OCI-LY1 (cell line): ENCODE results near the gene AHCY.

Experiments used
- H2AFZ ChIP-seq: fragments of 200-600 bp; sonication (generic), shearing (Covaris generic); 2 replicates; pipeline ENCODE4 v1.6.0; 2014; ENCODE audit warnings: antibody characterized with exemption, mild to moderate bottlenecking, low read length
- H3F3A ChIP-seq: fragments of 200-600 bp; sonication (generic), shearing (Covaris generic); 2 replicates; pipeline ENCODE4 v1.6.0; 2014; ENCODE audit warnings: mild to moderate bottlenecking, antibody characterized with exemption, low read length, moderate library complexity; ENCODE audit not compliant: insufficient read depth
- H3K27ac ChIP-seq: fragments of 200-600 bp; sonication (generic); 2 replicates; pipeline ENCODE4 v1.5.1; 2014; ENCODE audit warnings: low read length, mixed run types, mild to moderate bottlenecking, low read depth; ENCODE audit not compliant: poor library complexity, severe bottlenecking
- H3K27me3 ChIP-seq: fragments of 200-600 bp; sonication (generic); 2 replicates; pipeline ENCODE4 v1.6.0; 2014; ENCODE audit warnings: antibody characterized with exemption, mild to moderate bottlenecking, low read length, moderate library complexity; ENCODE audit not compliant: insufficient read depth
- H3K36me3 ChIP-seq: fragments of 200-600 bp; sonication (generic); 2 replicates; pipeline ENCODE4 v1.6.1; 2014; ENCODE audit warnings: mild to moderate bottlenecking, antibody characterized with exemption, low read length, moderate library complexity, mixed read lengths; ENCODE audit not compliant: insufficient read depth
- H3K4me1 ChIP-seq: fragments of 200-600 bp; sonication (generic); 2 replicates; pipeline ENCODE4 v1.5.1; 2014; ENCODE audit warnings: mild to moderate bottlenecking, low read length, moderate library complexity; ENCODE audit not compliant: insufficient read depth, severe bottlenecking
- H3K4me2 ChIP-seq: fragments of 200-600 bp; sonication (generic), shearing (Covaris generic); 2 replicates; pipeline ENCODE4 v1.6.1; 2014; ENCODE audit warnings: low read length
- H3K4me3 ChIP-seq: fragments of 200-600 bp; sonication (generic); 2 replicates; pipeline ENCODE4 v1.5.1; 2014; ENCODE audit warnings: low read length, low read depth, mild to moderate bottlenecking, mixed read lengths; ENCODE audit not compliant: poor library complexity, severe bottlenecking
- H3K79me2 ChIP-seq: fragments of 200-600 bp; shearing (Covaris generic); 2 replicates; pipeline ENCODE4 v1.6.1; 2016; ENCODE audit warnings: mixed run types, low read length, mixed read lengths; ENCODE audit not compliant: insufficient read depth
- H3K9ac ChIP-seq: fragments of 200-600 bp; sonication (generic), shearing (Covaris generic); 2 replicates; pipeline ENCODE4 v1.6.1; 2014; ENCODE audit warnings: mild to moderate bottlenecking, low read length, mixed read lengths
- H3K9me2 ChIP-seq: fragments of 200-600 bp; sonication (generic), shearing (Covaris generic); 2 replicates; pipeline ENCODE4 v1.6.1; 2014; ENCODE audit warnings: low read depth, mild to moderate bottlenecking, low read length, mixed read lengths
- H3K9me3 ChIP-seq: fragments of 200-600 bp; shearing (Covaris generic); 2 replicates; pipeline ENCODE4 v1.6.1; 2014; ENCODE audit warnings: low read length, mixed read lengths
- H4K20me1 ChIP-seq: fragments of 200-600 bp; sonication (generic), shearing (Covaris generic); 2 replicates; pipeline ENCODE4 v1.6.0; 2016; ENCODE audit warnings: mild to moderate bottlenecking, low read length; ENCODE audit not compliant: insufficient read depth
- EZH2 ChIP-seq: fragments of 200-600 bp; sonication (generic), shearing (Covaris generic); IDR thresholded peaks from 2 replicates; pipeline ENCODE4 v1.8.0; 2017; ENCODE audit warnings: borderline replicate concordance, mixed run types, mild to moderate bottlenecking, antibody characterized with exemption, low read length, moderate library complexity, mixed read lengths
- TF ChIP-seq, protein P1 (sequence below): fragments of 200-600 bp; sonication (generic), shearing (Covaris generic); IDR thresholded peaks from 2 replicates; pipeline ENCODE4 v1.5.1; 2017; ENCODE audit warnings: mild to moderate bottlenecking, antibody characterized with exemption, low read length, moderate library complexity, mixed read lengths

Gene AHCY

DNA sequence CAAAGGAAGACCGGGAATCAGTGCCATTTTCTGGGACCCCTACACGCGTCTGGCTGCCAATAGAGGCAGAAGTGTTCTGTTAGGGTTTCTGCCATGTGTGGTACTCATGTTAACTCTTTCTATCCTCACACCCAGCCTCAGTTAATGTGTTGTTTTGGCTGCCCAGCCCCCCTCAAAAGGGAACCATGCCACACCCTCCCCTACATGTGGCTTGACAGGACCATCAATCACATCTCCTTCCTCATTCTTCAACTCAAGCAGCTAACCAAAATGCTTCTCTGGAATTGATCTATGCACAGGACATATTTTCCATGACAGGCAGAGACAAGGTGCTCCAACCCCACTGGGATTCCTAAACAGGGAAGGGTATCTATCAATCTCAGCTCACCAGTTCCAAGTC, 22.0 kb downstream of the AHCY start:
- H3K27me3 ChIP-seq, result no peaks in the 10 kb centered on the region
- H3K9me2 ChIP-seq, result no peaks in the 10 kb centered on the region
- no peak for TF ChIP-seq EZH2
- TF ChIP-seq, protein P1, sequence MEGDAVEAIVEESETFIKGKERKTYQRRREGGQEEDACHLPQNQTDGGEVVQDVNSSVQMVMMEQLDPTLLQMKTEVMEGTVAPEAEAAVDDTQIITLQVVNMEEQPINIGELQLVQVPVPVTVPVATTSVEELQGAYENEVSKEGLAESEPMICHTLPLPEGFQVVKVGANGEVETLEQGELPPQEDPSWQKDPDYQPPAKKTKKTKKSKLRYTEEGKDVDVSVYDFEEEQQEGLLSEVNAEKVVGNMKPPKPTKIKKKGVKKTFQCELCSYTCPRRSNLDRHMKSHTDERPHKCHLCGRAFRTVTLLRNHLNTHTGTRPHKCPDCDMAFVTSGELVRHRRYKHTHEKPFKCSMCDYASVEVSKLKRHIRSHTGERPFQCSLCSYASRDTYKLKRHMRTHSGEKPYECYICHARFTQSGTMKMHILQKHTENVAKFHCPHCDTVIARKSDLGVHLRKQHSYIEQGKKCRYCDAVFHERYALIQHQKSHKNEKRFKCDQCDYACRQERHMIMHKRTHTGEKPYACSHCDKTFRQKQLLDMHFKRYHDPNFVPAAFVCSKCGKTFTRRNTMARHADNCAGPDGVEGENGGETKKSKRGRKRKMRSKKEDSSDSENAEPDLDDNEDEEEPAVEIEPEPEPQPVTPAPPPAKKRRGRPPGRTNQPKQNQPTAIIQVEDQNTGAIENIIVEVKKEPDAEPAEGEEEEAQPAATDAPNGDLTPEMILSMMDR, result no peak
- H3K9ac ChIP-seq, result no peak overlapping the region
- no peaks in the 10 kb centered on the region for H3K9me3 ChIP-seq
- H3K4me3 ChIP-seq, result no peak overlapping the region
- no peaks in the 10 kb centered on the region for H3F3A ChIP-seq
- no peak overlapping the region for H2AFZ ChIP-seq
- H4K20me1 ChIP-seq, result no peaks in the 10 kb centered on the region
- H3K4me1 ChIP-seq, result no peaks in the 10 kb centered on the region
- no peak overlapping the region for H3K27ac ChIP-seq
- H3K79me2 ChIP-seq, result no peaks in the 10 kb centered on the region
- H3K4me2 ChIP-seq, result no peak overlapping the region
- peaks cover 95% of the 10 kb centered on the region for H3K36me3 ChIP-seq

DNA sequence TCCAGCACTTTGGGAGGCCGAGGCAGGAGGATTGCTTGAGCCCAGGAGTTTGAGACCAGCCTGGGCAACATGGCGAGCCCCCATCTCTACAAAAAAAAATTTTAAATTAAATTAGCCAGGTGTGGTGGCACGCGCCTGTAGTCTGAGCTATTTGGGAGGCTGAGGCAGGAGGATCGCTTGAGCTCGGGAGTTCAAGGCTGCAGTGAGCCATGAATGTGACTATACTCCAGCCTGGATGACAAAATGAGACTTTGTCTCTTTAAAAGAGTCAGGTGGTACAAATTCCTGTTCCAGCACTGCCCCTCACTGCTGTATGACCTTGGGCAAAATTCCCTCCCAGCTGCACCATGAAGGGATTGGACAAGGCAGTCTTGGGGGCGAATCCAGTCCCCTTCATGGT, 28.5 kb downstream of the AHCY start:
- Histone ChIP-seq H3K36me3 (peaks cover 65% of the 10 kb centered on the region), H3F3A (no peaks in the 10 kb centered on the region), H3K4me3 (no peak overlapping the region), H4K20me1 (no peaks in the 10 kb centered on the region), H3K4me1 (no peaks in the 10 kb centered on the region), H3K4me2 (no peak overlapping the region), H3K27ac (no peak overlapping the region), H3K9me2 (no peaks in the 10 kb centered on the region), H3K9ac (no peak overlapping the region), H3K9me3 (no peaks in the 10 kb centered on the region), H3K79me2 (no peaks in the 10 kb centered on the region), H2AFZ (no peak overlapping the region), H3K27me3 (no peaks in the 10 kb centered on the region)
- TF ChIP-seq, protein P1, result no peak
- TF ChIP-seq EZH2, result no peak

DNA sequence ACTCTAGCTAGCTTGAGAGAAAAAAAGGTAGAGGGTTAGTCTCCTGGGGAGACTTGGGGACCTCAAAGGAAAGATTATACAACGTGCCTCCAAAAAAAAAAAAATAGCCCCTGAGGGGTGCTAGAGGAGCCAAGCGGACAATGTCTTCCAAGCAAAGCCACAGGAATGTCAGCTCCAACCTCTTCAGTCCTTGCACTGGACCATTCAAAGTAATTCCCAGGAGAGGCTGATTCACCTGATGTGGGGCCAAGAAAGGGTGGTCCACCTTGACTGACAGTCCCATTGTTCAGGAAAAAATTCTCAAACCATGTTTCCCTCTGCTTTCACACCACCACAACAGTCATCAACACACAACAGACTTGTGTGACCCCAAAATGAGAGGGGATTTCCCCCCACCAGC, 31.2 kb downstream of the AHCY start:
- H4K20me1 ChIP-seq, result no peaks in the 10 kb centered on the region
- no peak for TF ChIP-seq EZH2
- TF ChIP-seq, protein P1, result no peak
- H3K9me3 ChIP-seq, result no peaks in the 10 kb centered on the region
- H3F3A ChIP-seq, result no peaks in the 10 kb centered on the region
- H3K36me3 ChIP-seq, result peaks cover 42% of the 10 kb centered on the region
- H3K4me3 ChIP-seq, result no peak overlapping the region
- peaks cover 11% of the 10 kb centered on the region for H3K4me1 ChIP-seq
- no peak overlapping the region for H2AFZ ChIP-seq
- H3K27ac ChIP-seq, result no peak overlapping the region
- H3K79me2 ChIP-seq, result no peaks in the 10 kb centered on the region
- H3K4me2 ChIP-seq, result no peak overlapping the region
- no peak overlapping the region for H3K9ac ChIP-seq
- H3K9me2 ChIP-seq, result no peaks in the 10 kb centered on the region
- H3K27me3 ChIP-seq, result no peaks in the 10 kb centered on the region
